T47D (cell line): ENCODE data around the gene ANKRD33B.
"Not testable (repeated sequence)": the region's sequence is repeated elsewhere in the genome, so short reads cannot be mapped to it uniquely, and the experiment has no call there.

ENCODE experiments used
- DNase-seq, 2 experiments: peaks; one replicate each; pipeline versions ENCODE4 v3.0.0 to v3.0.0-alpha.2; 2011 to 2012; ENCODE audit warnings: low read depth in 1 of 2, low spot score in 1 of 2
- JUND ChIP-seq: IDR thresholded peaks from 2 replicates; pipeline ENCODE4 v1.6.1; 2012; ENCODE audit warnings: low read depth
- in situ Hi-C: cut with HindIII; loops from 2 replicates; pipeline ENCODE4 v1.10.0; 2016; ENCODE audit warnings: low sequenced_read_pairs, low pct_unique_long_range_greater_than_20kb

ANKRD33B gene

GRCh38 chr5:10539687-10539998, 24.2 kb upstream of the ANKRD33B start:
- in situ Hi-C loops: no loop called here
- DNase-seq: no peak
- no peak for TF ChIP-seq JUND

GRCh38 chr5:10540036-10540544, 23.8 kb upstream of the ANKRD33B start:
- in situ Hi-C loops: no loop called here
- no peak for TF ChIP-seq JUND
- DNase-seq: no peak

DNA sequence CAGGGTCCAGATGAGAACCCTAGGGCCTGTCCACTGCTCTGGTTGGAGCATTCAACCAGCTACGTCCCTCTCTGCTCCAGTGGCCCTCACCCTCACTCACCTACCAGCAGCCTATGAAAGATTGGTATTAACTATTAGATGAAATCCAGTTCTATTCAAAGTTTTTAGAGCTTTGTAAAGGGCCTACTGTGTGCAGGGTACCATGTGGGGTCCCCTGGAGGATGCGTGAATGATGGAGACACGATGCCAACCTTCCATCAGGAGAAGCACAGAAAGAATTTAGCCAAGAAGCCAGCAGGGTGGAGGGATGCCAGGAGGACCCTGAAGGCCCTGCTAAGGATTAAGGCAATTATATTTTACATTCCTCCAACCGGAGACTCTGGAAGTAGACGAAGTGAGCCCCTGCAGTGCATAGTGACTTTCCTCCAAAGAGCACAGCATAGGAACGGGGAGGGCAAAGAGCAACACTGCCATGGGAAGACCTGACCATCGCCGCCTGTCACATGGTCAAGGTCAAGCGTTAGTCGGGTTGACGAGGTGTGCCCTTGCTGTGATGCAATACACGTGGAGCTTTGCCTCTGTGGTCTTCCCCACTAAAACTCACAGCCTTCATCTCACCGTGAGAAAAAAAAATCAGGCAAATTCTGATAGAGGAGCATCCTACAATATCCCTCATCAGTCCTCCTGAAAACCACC, 22.8 kb upstream of the ANKRD33B start:
- in situ Hi-C loops: no loop called here
- DNase-seq: no peak
- no peak for TF ChIP-seq JUND

GRCh38 chr5:10542055-10542550, 21.8 kb upstream of the ANKRD33B start:
- in situ Hi-C loops: no loop called here
- no peak for TF ChIP-seq JUND
- DNase-seq: no peak

- DNase-seq: no peak
- in situ Hi-C loops: no loop called here
- no peak for TF ChIP-seq JUND
Observed at GRCh38 chr5:10543585-10544040, 20.3 kb upstream of the ANKRD33B start.

GRCh38 chr5:10545084-10545483, 18.8 kb upstream of the ANKRD33B start:
- DNase-seq: no peak
- no peak for TF ChIP-seq JUND
- in situ Hi-C loops: no loop called here

GRCh38 chr5:10546186-10546585, 17.7 kb upstream of the ANKRD33B start:
- no peak for TF ChIP-seq JUND
- in situ Hi-C loops: no loop called here
- no peak for DNase-seq

GRCh38 chr5:10548418-10549122, 15.3 kb upstream of the ANKRD33B start:
- in situ Hi-C loops: no loop called here
- TF ChIP-seq JUND: no peak
- DNase-seq: no peak

DNA sequence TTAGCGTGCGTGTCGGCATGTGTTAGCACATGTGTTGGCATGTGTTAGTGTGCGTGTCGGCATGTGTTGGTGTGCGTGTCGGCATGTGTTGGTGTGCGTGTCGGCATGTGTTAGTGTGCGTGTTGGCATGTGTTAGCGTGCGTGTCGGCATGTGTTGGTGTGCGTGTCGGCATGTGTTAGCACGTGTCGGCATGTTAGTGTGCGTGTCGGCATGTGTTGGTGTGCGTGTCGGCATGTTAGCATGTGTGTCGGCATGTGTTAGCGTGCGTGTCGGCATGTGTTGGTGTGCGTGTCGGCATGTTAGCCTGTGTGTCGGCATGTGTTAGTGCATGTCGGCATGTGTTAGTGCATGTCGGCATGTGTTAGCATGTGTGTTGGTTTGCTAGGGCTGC, 14.8 kb upstream of the ANKRD33B start:
- in situ Hi-C loops, DNase-seq: not testable (repeated sequence)

GRCh38 chr5:10550222-10550995, 13.5 kb upstream of the ANKRD33B start:
- TF ChIP-seq JUND: no peak
- in situ Hi-C loops: no loop called here
- DNase-seq: no peak

DNA sequence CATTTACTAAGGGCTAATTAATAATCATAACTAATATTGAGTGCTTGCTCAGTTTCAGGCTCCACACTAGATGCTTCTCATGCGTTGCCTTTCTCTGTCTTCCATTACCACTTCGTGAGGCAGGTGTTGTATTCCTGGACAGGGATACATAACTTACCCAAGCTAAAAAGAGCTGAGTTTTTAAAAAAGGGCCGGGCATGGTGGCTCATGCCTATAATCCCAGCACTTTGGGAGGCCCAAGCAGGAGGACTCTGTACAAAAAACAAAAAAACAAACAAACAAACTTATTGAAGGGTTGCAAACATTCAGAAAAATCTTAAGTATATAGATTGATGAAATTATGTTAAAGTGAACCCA, 12.1 kb upstream of the ANKRD33B start:
- in situ Hi-C loops: no loop called here
- TF ChIP-seq JUND: no peak
- DNase-seq: no peak

DNA sequence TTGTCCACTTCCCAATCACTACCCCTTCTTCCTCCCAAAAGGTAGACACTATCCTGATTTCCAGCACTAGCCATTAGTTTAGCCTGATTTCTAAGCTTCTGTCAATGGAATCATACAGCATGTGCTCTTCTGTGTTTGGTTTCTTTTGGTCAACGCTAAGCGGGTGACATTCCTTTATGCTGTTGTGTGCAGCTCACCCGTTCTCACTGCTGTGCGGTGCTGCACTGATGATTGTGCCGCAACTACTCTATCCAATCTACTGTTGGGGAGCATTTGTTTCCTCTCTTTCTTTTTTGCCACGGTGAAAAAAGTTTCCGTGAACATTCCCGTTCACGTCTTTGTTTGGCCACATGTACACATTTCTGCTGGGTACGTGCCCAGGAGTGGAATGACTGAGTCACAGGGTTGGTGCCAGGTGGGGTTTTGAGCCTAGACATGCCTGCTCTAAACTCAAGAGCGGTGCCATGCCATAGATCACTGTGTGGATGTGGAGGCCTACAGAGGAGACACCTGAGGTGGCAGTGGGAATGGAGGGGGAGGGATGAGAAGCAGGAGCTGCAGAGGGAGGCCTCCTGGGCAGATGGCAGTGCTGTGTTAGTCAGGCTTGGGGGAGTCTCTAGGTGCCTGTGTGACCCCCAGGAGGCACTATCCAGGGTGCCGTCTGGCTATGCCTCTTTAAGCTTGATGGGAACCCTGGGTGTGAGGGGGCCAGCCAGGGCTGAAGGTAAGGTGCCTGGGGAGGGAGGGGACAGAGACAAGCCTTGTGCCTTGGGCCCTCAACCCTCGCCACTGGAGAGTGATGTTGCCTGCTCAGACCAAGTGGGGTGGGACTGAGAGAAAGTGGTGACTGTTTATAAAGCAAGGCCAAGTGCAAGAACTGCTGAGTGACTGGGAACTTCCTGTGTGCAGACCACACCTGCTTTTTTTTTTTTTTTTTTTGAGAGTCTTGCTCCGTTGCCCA, 11.4 kb upstream of the ANKRD33B start:
- DNase-seq: no peak
- no peak for TF ChIP-seq JUND
- in situ Hi-C loops: no loop called here
